ENCODE data around the gene MT1H. TPM values are rescaled to one million over a fixed set of nuclear protein-coding genes. Genes with fewer than 3 reads are reported as not detected.

MT1H gene
- total and polyA plus RNA-seq, 2 of the 13 experiments (the other 11 are each of a cell fraction or from before 2014, with no cell fraction given) = 0.60 TPM; not detected in 1

DNA sequence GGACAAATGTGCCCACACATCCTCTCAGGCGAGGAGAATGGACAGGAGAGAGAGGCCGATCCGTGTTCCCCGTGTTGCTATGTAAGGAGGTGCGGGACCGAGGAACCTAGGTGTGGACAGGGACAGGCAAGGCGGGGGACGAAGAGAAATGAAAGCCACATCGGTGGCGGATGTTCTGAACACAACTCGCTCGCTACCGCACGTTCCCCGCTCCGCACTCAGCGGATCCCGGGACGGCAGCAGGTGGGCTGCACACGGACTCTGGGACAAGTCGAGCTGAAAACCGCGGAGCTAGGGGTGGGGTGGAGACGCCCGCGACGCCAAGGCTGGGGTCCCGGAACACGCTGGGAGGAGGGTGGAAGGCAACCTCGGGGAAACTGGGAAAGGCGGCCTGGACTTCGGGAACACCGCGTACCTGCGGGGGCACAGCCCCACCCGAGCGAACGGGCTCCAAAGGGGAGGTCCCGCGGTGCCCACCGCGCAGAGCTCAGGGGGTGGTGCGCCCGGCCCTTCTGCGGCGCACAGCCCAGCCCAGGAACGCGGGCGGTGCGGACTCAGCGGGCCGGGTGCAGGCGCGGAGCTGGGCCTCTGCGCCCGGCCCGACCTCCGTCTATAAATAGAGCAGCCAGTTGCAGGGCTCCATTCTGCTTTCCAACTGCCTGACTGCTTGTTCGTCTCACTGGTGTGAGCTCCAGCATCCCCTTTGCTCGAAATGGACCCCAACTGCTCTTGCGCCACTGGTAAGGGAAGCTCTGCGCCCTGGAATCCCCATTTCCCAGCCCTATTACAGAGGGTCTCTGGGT lies 44.3 kb upstream of the MT1H start, which contains the start of gene MT1E (continued):
- TF ChIP-seq, protein P1, sequence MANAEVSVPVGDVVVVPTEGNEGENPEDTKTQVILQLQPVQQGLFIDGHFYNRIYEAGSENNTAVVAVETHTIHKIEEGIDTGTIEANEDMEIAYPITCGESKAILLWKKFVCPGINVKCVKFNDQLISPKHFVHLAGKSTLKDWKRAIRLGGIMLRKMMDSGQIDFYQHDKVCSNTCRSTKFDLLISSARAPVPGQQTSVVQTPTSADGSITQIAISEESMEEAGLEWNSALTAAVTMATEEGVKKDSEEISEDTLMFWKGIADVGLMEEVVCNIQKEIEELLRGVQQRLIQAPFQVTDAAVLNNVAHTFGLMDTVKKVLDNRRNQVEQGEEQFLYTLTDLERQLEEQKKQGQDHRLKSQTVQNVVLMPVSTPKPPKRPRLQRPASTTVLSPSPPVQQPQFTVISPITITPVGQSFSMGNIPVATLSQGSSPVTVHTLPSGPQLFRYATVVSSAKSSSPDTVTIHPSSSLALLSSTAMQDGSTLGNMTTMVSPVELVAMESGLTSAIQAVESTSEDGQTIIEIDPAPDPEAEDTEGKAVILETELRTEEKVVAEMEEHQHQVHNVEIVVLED (CRISPR knock-in tag; IDR thresholded peaks at IDR 0.05; ENCODE audit: borderline replicate concordance) = no peak; the same call in 1 of the 2 replicates
- TF ChIP-seq KDM3A (CRISPR knock-in tag; IDR thresholded peaks at IDR 0.05; ENCODE audit: low read depth) = 0 out of 2 replicates have a peak, but pooled peaks have one; percentile 44
- TF ChIP-seq, protein P2, sequence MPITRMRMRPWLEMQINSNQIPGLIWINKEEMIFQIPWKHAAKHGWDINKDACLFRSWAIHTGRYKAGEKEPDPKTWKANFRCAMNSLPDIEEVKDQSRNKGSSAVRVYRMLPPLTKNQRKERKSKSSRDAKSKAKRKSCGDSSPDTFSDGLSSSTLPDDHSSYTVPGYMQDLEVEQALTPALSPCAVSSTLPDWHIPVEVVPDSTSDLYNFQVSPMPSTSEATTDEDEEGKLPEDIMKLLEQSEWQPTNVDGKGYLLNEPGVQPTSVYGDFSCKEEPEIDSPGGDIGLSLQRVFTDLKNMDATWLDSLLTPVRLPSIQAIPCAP (CRISPR knock-in tag; IDR thresholded peaks at IDR 0.05; ENCODE audit: low read depth) = no peak
- 0 out of 2 replicates have a peak, but pooled peaks have one; percentile 55 for TF ChIP-seq DR1 (CRISPR knock-in tag; IDR thresholded peaks at IDR 0.05)
- TF ChIP-seq ZFX (CRISPR knock-in tag; IDR thresholded peaks at IDR 0.05; ENCODE audit: low read depth) = peak; percentile 80
- TF ChIP-seq, protein P3, sequence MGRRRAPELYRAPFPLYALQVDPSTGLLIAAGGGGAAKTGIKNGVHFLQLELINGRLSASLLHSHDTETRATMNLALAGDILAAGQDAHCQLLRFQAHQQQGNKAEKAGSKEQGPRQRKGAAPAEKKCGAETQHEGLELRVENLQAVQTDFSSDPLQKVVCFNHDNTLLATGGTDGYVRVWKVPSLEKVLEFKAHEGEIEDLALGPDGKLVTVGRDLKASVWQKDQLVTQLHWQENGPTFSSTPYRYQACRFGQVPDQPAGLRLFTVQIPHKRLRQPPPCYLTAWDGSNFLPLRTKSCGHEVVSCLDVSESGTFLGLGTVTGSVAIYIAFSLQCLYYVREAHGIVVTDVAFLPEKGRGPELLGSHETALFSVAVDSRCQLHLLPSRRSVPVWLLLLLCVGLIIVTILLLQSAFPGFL (CRISPR knock-in tag; IDR thresholded peaks at IDR 0.05) = no peak
- no peak for TF ChIP-seq HOXA5 (CRISPR knock-in tag; IDR thresholded peaks at IDR 0.05)
- no peak for TF ChIP-seq AHR (CRISPR knock-in tag; IDR thresholded peaks at IDR 0.05)
- TF ChIP-seq NKX3-1 (CRISPR knock-in tag; IDR thresholded peaks at IDR 0.05) = no peak
- TF ChIP-seq, protein P4, sequence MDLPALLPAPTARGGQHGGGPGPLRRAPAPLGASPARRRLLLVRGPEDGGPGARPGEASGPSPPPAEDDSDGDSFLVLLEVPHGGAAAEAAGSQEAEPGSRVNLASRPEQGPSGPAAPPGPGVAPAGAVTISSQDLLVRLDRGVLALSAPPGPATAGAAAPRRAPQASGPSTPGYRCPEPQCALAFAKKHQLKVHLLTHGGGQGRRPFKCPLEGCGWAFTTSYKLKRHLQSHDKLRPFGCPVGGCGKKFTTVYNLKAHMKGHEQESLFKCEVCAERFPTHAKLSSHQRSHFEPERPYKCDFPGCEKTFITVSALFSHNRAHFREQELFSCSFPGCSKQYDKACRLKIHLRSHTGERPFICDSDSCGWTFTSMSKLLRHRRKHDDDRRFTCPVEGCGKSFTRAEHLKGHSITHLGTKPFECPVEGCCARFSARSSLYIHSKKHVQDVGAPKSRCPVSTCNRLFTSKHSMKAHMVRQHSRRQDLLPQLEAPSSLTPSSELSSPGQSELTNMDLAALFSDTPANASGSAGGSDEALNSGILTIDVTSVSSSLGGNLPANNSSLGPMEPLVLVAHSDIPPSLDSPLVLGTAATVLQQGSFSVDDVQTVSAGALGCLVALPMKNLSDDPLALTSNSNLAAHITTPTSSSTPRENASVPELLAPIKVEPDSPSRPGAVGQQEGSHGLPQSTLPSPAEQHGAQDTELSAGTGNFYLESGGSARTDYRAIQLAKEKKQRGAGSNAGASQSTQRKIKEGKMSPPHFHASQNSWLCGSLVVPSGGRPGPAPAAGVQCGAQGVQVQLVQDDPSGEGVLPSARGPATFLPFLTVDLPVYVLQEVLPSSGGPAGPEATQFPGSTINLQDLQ (CRISPR knock-in tag; IDR thresholded peaks at IDR 0.05) = peak; percentile 91; the same call in 1 of the 2 replicates
- no peak for TF ChIP-seq HNRNPUL1 (IDR thresholded peaks at IDR 0.05; ENCODE audit: low read depth, low read length)
- no peak for TF ChIP-seq ZNF296 (CRISPR knock-in tag; conservative IDR thresholded peaks at IDR 0.05)
- TF ChIP-seq ZNF816 (CRISPR knock-in tag; IDR thresholded peaks at IDR 0.05; ENCODE audit: borderline replicate concordance) = no peak
- TF ChIP-seq, protein P5, sequence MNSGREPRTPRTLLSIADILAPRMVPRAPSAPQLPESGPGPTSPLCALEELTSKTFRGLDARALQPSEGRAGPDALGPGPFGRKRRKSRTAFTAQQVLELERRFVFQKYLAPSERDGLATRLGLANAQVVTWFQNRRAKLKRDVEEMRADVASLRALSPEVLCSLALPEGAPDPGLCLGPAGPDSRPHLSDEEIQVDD (CRISPR knock-in tag; IDR thresholded peaks at IDR 0.05; ENCODE audit: borderline replicate concordance) = 0 out of 2 replicates have a peak, but pooled peaks have one; percentile 14
- TF ChIP-seq, protein P6, sequence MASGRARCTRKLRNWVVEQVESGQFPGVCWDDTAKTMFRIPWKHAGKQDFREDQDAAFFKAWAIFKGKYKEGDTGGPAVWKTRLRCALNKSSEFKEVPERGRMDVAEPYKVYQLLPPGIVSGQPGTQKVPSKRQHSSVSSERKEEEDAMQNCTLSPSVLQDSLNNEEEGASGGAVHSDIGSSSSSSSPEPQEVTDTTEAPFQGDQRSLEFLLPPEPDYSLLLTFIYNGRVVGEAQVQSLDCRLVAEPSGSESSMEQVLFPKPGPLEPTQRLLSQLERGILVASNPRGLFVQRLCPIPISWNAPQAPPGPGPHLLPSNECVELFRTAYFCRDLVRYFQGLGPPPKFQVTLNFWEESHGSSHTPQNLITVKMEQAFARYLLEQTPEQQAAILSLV (CRISPR knock-in tag; IDR thresholded peaks at IDR 0.05; ENCODE audit: borderline replicate concordance) = no peak; the same call in 1 of the 2 replicates
- TF ChIP-seq RBM22 (optimal IDR thresholded peaks at IDR 0.05; ENCODE audit: low read length) = no peak
- TF ChIP-seq EHMT2 (IDR thresholded peaks at IDR 0.05; ENCODE audit: borderline replicate concordance, low read depth, low read length) = no peak
- TF ChIP-seq FOXC1 (CRISPR knock-in tag; IDR thresholded peaks at IDR 0.05; ENCODE audit: borderline replicate concordance) = no peak
- no peak for TF ChIP-seq ZNF230 (CRISPR knock-in tag; IDR thresholded peaks at IDR 0.05)
- TF ChIP-seq, protein P7, sequence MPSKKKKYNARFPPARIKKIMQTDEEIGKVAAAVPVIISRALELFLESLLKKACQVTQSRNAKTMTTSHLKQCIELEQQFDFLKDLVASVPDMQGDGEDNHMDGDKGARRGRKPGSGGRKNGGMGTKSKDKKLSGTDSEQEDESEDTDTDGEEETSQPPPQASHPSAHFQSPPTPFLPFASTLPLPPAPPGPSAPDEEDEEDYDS (CRISPR knock-in tag; IDR thresholded peaks at IDR 0.05) = peak; percentile 85

All from HepG2 (cell line).